Heart left ventricle (tissue), 13 donors: ENCODE measurements around the gene CLRN2.

Experiments used
- CTCF ChIP-seq, 12 donors: fragments of 200-600 bp; sonication (generic) in 4 of 12; IDR thresholded peaks; one replicate each; pipeline versions ENCODE4 v1.5.0 to v1.8.0; 2018 to 2022; ENCODE audit warnings: antibody characterized with exemption in 12 of 12, mild to moderate bottlenecking in 5 of 12
- POLR2A ChIP-seq, 2 donors: fragments of 450-650 bp; IDR thresholded peaks; one replicate each; pipeline ENCODE4 v1.6.1; 2017; ENCODE audit warnings: antibody characterized with exemption in 2 of 2, mild to moderate bottlenecking in 2 of 2, moderate library complexity in 2 of 2
- donor health status: ischemic (EF 13 %, LVEDD 7.1; RV severe dilation, severe dysfunction).
- donor health status: DM: no; HTN: yes; CAD: no.
- donor health status: DM: no; HTN: no; CAD: no.
- donor health status: ischemic (EF 25% LVEDD 6.9; RV normal size, moderate dysfunction).
- donor health status: ischemic (EF 25% LVEDD 5.7; RV mildly dilated, moderate dysfunction).
- donor health status: ischemic (EF 35%, LVEDD 5.7; RV mildly dilated, moderate dysfunction).
- donor health status: nonischemic (EF 11% LVEDD 7.7; RV severe dilation, severe dysfunction).
- donor health status: DM: yes; HTN: yes; CAD: no.
- donor health status: PGD.
- donor health status: ischemic (EF 29% LVEDD 5.4; RV normal size, mild dysfunction).
- donor health status: nonischemic (EF 23%, LVEDD 6.1; RV moderate dilation, normal function).

- TF ChIP-seq CTCF (IDR thresholded peaks at IDR 0.05) (no peak), POLR2A (IDR thresholded peaks at IDR 0.05) (no peak)
Observed at GRCh38 chr4:17546678-17547077, 31.7 kb downstream of the CLRN2 start.
